CD4-positive, alpha-beta T cell (primary cell): ENCODE measurements around the gene OR51I1. TPM values are rescaled to one million over a fixed set of nuclear protein-coding genes. Genes with fewer than 3 reads are reported as not detected.

Experiments used
- ATAC-seq: fragments of 200-7000 bp; cut with Tn5 transposase; one replicate; pipeline ENCODE4 v1.10.0; 2022; ENCODE audit warnings: mild to moderate bottlenecking; ENCODE audit not compliant: poor library complexity
- CTCF ChIA-PET: fragments of 350-600 bp; sonication (Branson Sonifier 250); formaldehyde crosslinking; loops from one replicate; lab custom pipeline; 2021; ENCODE audit warnings: antibody characterized with exemption, inconsistent platforms; lab: Charles Lee
- POLR2A ChIA-PET: fragments of 350-600 bp; sonication (Branson Sonifier 250); formaldehyde crosslinking; loops from one replicate; lab custom pipeline; 2021; ENCODE audit warnings: antibody characterized with exemption, inconsistent platforms; lab: Charles Lee
- DNase-seq, 14 experiments: peaks; one replicate each; pipeline ENCODE4 v3.0.0-alpha.2; 2013 to 2020; ENCODE audit warnings: mixed read lengths in 2 of 14
- H3K27ac ChIP-seq, 2 donors: one replicate each; pipeline versions ENCODE4 v1.5.1 to v1.7.0; 2013; ENCODE audit warnings: low read length in 2 of 2, low read depth in 1 of 2, mild to moderate bottlenecking in 1 of 2
- H3K27me3 ChIP-seq, 2 experiments: 1 replicate in 1 of 2; 2 replicates in 1 of 2; pipeline versions ENCODE4 v1.6.1 to v1.7.0; 2013; ENCODE audit warnings: low read length in 2 of 2, control low read depth in 1 of 2, mild to moderate bottlenecking in 1 of 2, moderate library complexity in 1 of 2; ENCODE audit not compliant: insufficient read depth in 2 of 2, control insufficient read depth in 1 of 2
- H3K36me3 ChIP-seq: one replicate; pipeline ENCODE4 v1.6.1; 2013; ENCODE audit warnings: low read length, control low read depth; ENCODE audit not compliant: insufficient read depth
- H3K4me1 ChIP-seq: one replicate; pipeline ENCODE4 v1.6.1; 2013; ENCODE audit warnings: low read length, control low read depth; ENCODE audit not compliant: insufficient read depth
- H3K4me3 ChIP-seq: one replicate; pipeline ENCODE4 v1.5.1; 2013; ENCODE audit warnings: mild to moderate bottlenecking, low read length, moderate library complexity
- H3K9me3 ChIP-seq, 2 experiments: 1 replicate in 1 of 2; 2 replicates in 1 of 2; pipeline versions ENCODE4 v1.6.1 to v1.7.0; 2013; ENCODE audit warnings: low read length in 2 of 2, mild to moderate bottlenecking in 2 of 2, control low read depth in 1 of 2, moderate library complexity in 1 of 2; ENCODE audit not compliant: control insufficient read depth in 1 of 2, insufficient read depth in 1 of 2
- H3K27ac Mint-ChIP-seq: one replicate; pipeline ENCODE4 v1.8.0; 2020; ENCODE audit warnings: mixed read lengths
- H3K27me3 Mint-ChIP-seq: one replicate; pipeline ENCODE4 v1.8.0; 2021; ENCODE audit warnings: mixed read lengths
- H3K36me3 Mint-ChIP-seq: one replicate; pipeline ENCODE4 v1.8.0; 2021; ENCODE audit warnings: low read depth, mixed read lengths
- H3K4me1 Mint-ChIP-seq: one replicate; pipeline ENCODE4 v1.8.0; 2021; ENCODE audit warnings: low read depth, mixed read lengths
- H3K4me3 Mint-ChIP-seq: one replicate; pipeline ENCODE4 v1.8.0; 2020; ENCODE audit warnings: mild to moderate bottlenecking, mixed read lengths
- H3K9me3 Mint-ChIP-seq: one replicate; pipeline ENCODE4 v1.8.0; 2020; ENCODE audit warnings: mixed read lengths
- CTCF ChIP-seq: fragments of 200-600 bp; IDR thresholded peaks from one replicate; pipeline ENCODE4 v1.8.0; 2022; ENCODE audit warnings: antibody characterized with exemption, mild to moderate bottlenecking
- intact Hi-C, 2 experiments: fragments of 100-400 bp; cut with DNase I in 1 of 2; cut with micrococcal nuclease in 1 of 2; formaldehyde crosslinking; loops; one replicate each; pipeline versions ENCODE4 v1.15.1 to v1.9.0; 2023 to 2025; cut with DNase I, micrococcal nuclease
- total RNA-seq, 174 experiments: library from RNA in 2 of 174; stranded (reverse) in 2 of 174; gene quantifications; one replicate each; pipeline ENCODE4 v1.2.3 and lab custom pipeline; 2021 to 2026

The OR51I1 gene
- total RNA-seq, 2 experiments from 2014 or later: not detected

- Histone ChIP-seq H3K4me1 (no peaks in the 10 kb centered on the region), H3K27ac (no peak overlapping the region), H3K27me3 (no peaks in the 10 kb centered on the region), H3K4me3 (no peak overlapping the region), H3K9me3 (no peaks in the 10 kb centered on the region), H3K36me3 (no peaks in the 10 kb centered on the region)
- ChIA-PET POLR2A (no interaction called here), CTCF (no interaction called here)
- no peak overlapping the region for H3K4me3 Mint-ChIP-seq
- ATAC-seq (no peak), DNase-seq (no peak)
- intact Hi-C loops: no loop called here
- no peak overlapping the region for H3K27ac Mint-ChIP-seq
- H3K36me3 Mint-ChIP-seq: no peaks in the 10 kb centered on the region
- H3K27me3 Mint-ChIP-seq: peaks cover 5% of the 10 kb centered on the region
- H3K9me3 Mint-ChIP-seq: peaks cover 3% of the 10 kb centered on the region
- TF ChIP-seq CTCF: no peak
- no peaks in the 10 kb centered on the region for H3K4me1 Mint-ChIP-seq
Measured at GRCh38 chr11:5394091-5394490, 47.2 kb downstream of the OR51I1 start.

Other genes with a start within 250 kb of the OR51I1 start
- gene OR51V1, start 240.8 kb downstream of the OR51I1 start, total RNA-seq: not detected
- gene HBB, start 214.4 kb downstream of the OR51I1 start, total RNA-seq: under 1 TPM in 1 of 2 experiments, not detected in 1; 0.45 TPM
- not detected for gene HBD, start 207.0 kb downstream of the OR51I1 start, total RNA-seq
- gene HBG1, start 191.7 kb downstream of the OR51I1 start, total RNA-seq: not detected
- not detected for gene HBG2, start 186.7 kb downstream of the OR51I1 start, total RNA-seq
- gene HBE1, start 171.6 kb downstream of the OR51I1 start, total RNA-seq: not detected
- not detected for gene OR51B4, start 139.6 kb downstream of the OR51I1 start, total RNA-seq
- not detected for gene OR51B2, start 117.2 kb downstream of the OR51I1 start, total RNA-seq
- gene OR51B5, start 98.0 kb downstream of the OR51I1 start, total RNA-seq: under 1 TPM in 1 of 2 experiments, not detected in 1; 0.30 TPM
- not detected for gene OR51B6, start 90.0 kb downstream of the OR51I1 start, total RNA-seq
- not detected for gene OR51M1, start 57.7 kb downstream of the OR51I1 start, total RNA-seq
- gene OR51Q1, start 19.4 kb downstream of the OR51I1 start, total RNA-seq: not detected
- gene OR51I2, start 7.8 kb upstream of the OR51I1 start, total RNA-seq: not detected
- gene OR52D1, start 47.2 kb upstream of the OR51I1 start, total RNA-seq: not detected
- gene UBQLN3, start 68.4 kb upstream of the OR51I1 start, total RNA-seq: under 1 TPM in 1 of 2 experiments, not detected in 1; 0.08 TPM
- under 1 TPM; 0.30 to 0.50 TPM for gene UBQLNL, start 75.2 kb upstream of the OR51I1 start, total RNA-seq
- under 1 TPM in 1 of 2 experiments, not detected in 1; 0.22 TPM for gene OR52H1, start 107.0 kb upstream of the OR51I1 start, total RNA-seq
- not detected for gene OR52B6, start 139.4 kb upstream of the OR51I1 start, total RNA-seq
- not detected for gene TRIM6, start 155.1 kb upstream of the OR51I1 start, total RNA-seq
- gene TRIM34, start 183.5 kb upstream of the OR51I1 start, total RNA-seq: 1 to 10 TPM; 3.0 to 3.5 TPM
- 1 to 10 TPM; 5.9 to 8.0 TPM for gene TRIM5, start 243.6 kb upstream of the OR51I1 start, total RNA-seq
- 100 to 1,000 TPM; 198 to 206 TPM for gene TRIM22, start 248.3 kb upstream of the OR51I1 start, total RNA-seq